ENCODE measurements around the gene DNAJA3.

DNA sequence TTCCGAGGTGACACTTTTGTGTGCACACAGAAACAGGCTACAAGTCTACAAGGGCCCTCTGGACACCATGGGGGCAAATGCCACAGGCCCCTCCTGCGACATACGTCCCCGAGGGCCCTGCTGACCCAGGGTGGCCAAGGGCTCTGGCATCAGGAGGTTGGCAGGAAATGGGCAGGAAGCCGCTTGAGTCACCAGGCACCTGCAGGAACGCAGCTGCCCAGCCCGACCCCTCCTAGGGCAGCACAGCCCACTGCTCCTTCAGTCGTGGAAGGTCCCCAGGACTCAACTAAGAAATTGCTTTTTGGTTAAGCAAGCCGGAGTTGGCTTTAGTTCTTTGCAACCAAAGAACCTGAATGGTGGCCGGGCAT is 17.4 kb upstream of the DNAJA3 start:
- TF ChIP-seq, protein P1, sequence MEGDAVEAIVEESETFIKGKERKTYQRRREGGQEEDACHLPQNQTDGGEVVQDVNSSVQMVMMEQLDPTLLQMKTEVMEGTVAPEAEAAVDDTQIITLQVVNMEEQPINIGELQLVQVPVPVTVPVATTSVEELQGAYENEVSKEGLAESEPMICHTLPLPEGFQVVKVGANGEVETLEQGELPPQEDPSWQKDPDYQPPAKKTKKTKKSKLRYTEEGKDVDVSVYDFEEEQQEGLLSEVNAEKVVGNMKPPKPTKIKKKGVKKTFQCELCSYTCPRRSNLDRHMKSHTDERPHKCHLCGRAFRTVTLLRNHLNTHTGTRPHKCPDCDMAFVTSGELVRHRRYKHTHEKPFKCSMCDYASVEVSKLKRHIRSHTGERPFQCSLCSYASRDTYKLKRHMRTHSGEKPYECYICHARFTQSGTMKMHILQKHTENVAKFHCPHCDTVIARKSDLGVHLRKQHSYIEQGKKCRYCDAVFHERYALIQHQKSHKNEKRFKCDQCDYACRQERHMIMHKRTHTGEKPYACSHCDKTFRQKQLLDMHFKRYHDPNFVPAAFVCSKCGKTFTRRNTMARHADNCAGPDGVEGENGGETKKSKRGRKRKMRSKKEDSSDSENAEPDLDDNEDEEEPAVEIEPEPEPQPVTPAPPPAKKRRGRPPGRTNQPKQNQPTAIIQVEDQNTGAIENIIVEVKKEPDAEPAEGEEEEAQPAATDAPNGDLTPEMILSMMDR (IDR thresholded peaks at IDR 0.05): no peak
- TF ChIP-seq MXD4 (CRISPR knock-in tag; IDR thresholded peaks at IDR 0.05; ENCODE audit: borderline replicate concordance): no peak
- no peak for TF ChIP-seq ETV6 (CRISPR knock-in tag; IDR thresholded peaks at IDR 0.05)
- TF ChIP-seq, protein P2, sequence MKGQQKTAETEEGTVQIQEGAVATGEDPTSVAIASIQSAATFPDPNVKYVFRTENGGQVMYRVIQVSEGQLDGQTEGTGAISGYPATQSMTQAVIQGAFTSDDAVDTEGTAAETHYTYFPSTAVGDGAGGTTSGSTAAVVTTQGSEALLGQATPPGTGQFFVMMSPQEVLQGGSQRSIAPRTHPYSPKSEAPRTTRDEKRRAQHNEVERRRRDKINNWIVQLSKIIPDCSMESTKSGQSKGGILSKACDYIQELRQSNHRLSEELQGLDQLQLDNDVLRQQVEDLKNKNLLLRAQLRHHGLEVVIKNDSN (CRISPR knock-in tag; IDR thresholded peaks at IDR 0.05): no peak
- TF ChIP-seq, protein P3, sequence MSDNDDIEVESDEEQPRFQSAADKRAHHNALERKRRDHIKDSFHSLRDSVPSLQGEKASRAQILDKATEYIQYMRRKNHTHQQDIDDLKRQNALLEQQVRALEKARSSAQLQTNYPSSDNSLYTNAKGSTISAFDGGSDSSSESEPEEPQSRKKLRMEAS (CRISPR knock-in tag; IDR thresholded peaks at IDR 0.05): no peak
- TF ChIP-seq, protein P4, sequence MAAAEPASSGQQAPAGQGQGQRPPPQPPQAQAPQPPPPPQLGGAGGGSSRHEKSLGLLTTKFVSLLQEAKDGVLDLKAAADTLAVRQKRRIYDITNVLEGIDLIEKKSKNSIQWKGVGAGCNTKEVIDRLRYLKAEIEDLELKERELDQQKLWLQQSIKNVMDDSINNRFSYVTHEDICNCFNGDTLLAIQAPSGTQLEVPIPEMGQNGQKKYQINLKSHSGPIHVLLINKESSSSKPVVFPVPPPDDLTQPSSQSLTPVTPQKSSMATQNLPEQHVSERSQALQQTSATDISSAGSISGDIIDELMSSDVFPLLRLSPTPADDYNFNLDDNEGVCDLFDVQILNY (CRISPR knock-in tag; IDR thresholded peaks at IDR 0.05): no peak
- TF ChIP-seq ZBTB21 (CRISPR knock-in tag; IDR thresholded peaks at IDR 0.05; ENCODE audit: borderline replicate concordance): no peak
- TF ChIP-seq, protein P5, sequence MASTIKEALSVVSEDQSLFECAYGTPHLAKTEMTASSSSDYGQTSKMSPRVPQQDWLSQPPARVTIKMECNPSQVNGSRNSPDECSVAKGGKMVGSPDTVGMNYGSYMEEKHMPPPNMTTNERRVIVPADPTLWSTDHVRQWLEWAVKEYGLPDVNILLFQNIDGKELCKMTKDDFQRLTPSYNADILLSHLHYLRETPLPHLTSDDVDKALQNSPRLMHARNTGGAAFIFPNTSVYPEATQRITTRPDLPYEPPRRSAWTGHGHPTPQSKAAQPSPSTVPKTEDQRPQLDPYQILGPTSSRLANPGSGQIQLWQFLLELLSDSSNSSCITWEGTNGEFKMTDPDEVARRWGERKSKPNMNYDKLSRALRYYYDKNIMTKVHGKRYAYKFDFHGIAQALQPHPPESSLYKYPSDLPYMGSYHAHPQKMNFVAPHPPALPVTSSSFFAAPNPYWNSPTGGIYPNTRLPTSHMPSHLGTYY (CRISPR knock-in tag; IDR thresholded peaks at IDR 0.05): no peak
- no peak for TF ChIP-seq NR2C2 (CRISPR knock-in tag; IDR thresholded peaks at IDR 0.05)
